ENCODE results near the gene POLK. TPM values are rescaled to one million over a fixed set of nuclear protein-coding genes. Genes with fewer than 3 reads are reported as not detected.

The POLK gene
- total and polyA plus RNA-seq, 2 of the 8 experiments (the other 6 are each of a cell fraction or from before 2014, with no cell fraction given), result 2.0 to 9.0 TPM

DNA sequence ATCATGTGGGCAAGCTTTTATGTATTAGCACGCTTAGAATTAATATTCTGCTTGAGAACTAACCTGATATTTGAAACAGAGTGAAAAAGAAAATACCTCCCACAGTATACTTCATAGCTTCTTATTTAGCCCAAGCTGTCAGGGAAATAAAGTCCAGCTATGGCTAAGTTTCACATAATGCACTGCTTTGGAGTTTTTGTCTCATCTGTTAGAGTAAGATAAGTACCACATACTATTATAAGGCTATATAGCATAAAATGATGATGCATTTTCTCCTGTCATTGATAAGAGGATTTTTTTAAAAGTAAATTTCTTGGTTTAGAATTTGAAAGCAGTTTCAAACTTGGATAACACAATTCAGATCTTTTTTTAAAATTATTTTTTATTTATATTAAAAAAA is 97.2 kb downstream of the POLK start:
- no peak overlapping the region for H3K4me2 ChIP-seq (ENCODE audit: insufficient read depth in 1 of 2, low read depth in 2 of 2, low read length in 2 of 2)
- no peaks in the 10 kb centered on the region for H3K36me3 ChIP-seq (ENCODE audit: control insufficient read depth in 2 of 4, insufficient read depth in 4 of 4, low read length in 3 of 4)
- POLR2A ChIA-PET (ENCODE audit: partially characterized antibody), result no interaction called here
- peaks cover 0 to 2% (median 0%) of the 10 kb centered on the region in 4 experiments; a peak in 1 of 7 replicates for H3K4me1 ChIP-seq (replicated peaks in 1 of 4; ENCODE audit: control insufficient read depth in 3 of 4, insufficient read depth in 4 of 4, low read length in 3 of 4)
- H3K23ac ChIP-seq (ENCODE audit: insufficient read length), result no peak overlapping the region
- CTCF ChIA-PET (ENCODE audit: partially characterized antibody), result interaction anchor here (0.5 kb wide), 1 partner anchor 20 kb away, joined by 3 read pairs; no protein-coding TSS in a partner anchor
- no peak overlapping the region for H2AFZ ChIP-seq (ENCODE audit: low read length)
- no peak overlapping the region for H4K8ac ChIP-seq (ENCODE audit: extremely low read depth, insufficient read depth, low read length)
- 85% methylated on average over 1 of the region's 1 CpG; no CpG with 5 or more reads in 1 of the 2 experiments for WGBS, 2 experiments (ENCODE audit: extremely low coverage in 1 of 2, insufficient coverage in 1 of 2, insufficient read length in 1 of 2, insufficient replicate concordance in 2 of 2, low coverage in 1 of 2, low lambda C conversion rate in 2 of 2, missing lambda C conversion rate in 1 of 2)
- H3K27ac ChIP-seq (ENCODE audit: low read depth, low read length), result no peak overlapping the region
- no peaks in the 10 kb centered on the region for H3K79me1 ChIP-seq (ENCODE audit: low read depth, low read length)
- FAIRE-seq (no peak), DNase-seq (ENCODE audit: low read depth in 1 of 2, low spot score in 2 of 2) (no peak)
- H3K14ac ChIP-seq (ENCODE audit: insufficient read length), result no peak overlapping the region
- H2BK120ac ChIP-seq (replicated peaks; ENCODE audit: low read depth, low read length), result no peak overlapping the region
- TF ChIP-seq, protein P1, sequence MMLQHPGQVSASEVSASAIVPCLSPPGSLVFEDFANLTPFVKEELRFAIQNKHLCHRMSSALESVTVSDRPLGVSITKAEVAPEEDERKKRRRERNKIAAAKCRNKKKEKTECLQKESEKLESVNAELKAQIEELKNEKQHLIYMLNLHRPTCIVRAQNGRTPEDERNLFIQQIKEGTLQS (IDR thresholded peaks at IDR 0.05; ENCODE audit: insufficient read depth, low read depth, low read length), result no peak
- no peak overlapping the region for H3K56ac ChIP-seq (replicated peaks; ENCODE audit: insufficient read length, low read depth, low read length)
- no peak overlapping the region for H2AK5ac ChIP-seq (ENCODE audit: low read depth, low read length)
- H3K9ac ChIP-seq (replicated peaks in 1 of 4; ENCODE audit: extremely low read depth in 1 of 4, low read depth in 3 of 4, low read length in 3 of 4), result no peak overlapping the region
- H2BK5ac ChIP-seq (ENCODE audit: low read depth, low read length), result no peak overlapping the region
- H4K5ac ChIP-seq (ENCODE audit: insufficient read length, low read depth, low read length), result no peak overlapping the region
- H4K20me1 ChIP-seq (replicated peaks in 1 of 2; ENCODE audit: control insufficient read depth in 1 of 2, insufficient read depth in 2 of 2, low read length in 2 of 2), result no peaks in the 10 kb centered on the region
- no peak overlapping the region for H2BK15ac ChIP-seq (ENCODE audit: low read length)
- no peak overlapping the region for H3K4me3 ChIP-seq (ENCODE audit: extremely low read depth in 1 of 4, insufficient read depth in 2 of 4, low read depth in 3 of 4, low read length in 4 of 4)
- no peak overlapping the region for H2BK12ac ChIP-seq (ENCODE audit: low read depth, low read length)
- H4K91ac ChIP-seq (replicated peaks; ENCODE audit: insufficient read length, low read length), result no peak overlapping the region
- H3K23me2 ChIP-seq (ENCODE audit: low read depth, low read length), result peaks cover 13% of the 10 kb centered on the region
- H3K9me3 ChIP-seq (ENCODE audit: insufficient read depth in 2 of 2, low read depth in 1 of 2, low read length in 1 of 2), result no peaks in the 10 kb centered on the region
- no peaks in the 10 kb centered on the region; a peak in 2 of 7 replicates for H3K27me3 ChIP-seq (replicated peaks in 1 of 4; ENCODE audit: control insufficient read depth in 3 of 4, extremely low read depth in 1 of 4, insufficient read depth in 3 of 4, low read length in 3 of 4)
- H2BK20ac ChIP-seq (ENCODE audit: low read length), result no peak overlapping the region
- no peaks in the 10 kb centered on the region for H3K79me2 ChIP-seq (ENCODE audit: control insufficient read depth in 1 of 2, insufficient read depth in 2 of 2, low read length in 2 of 2)
- no peak overlapping the region for H3K18ac ChIP-seq (ENCODE audit: extremely low read depth, low read length)
- no peak overlapping the region for H3K4ac ChIP-seq (replicated peaks; ENCODE audit: insufficient read length, low read depth, low read length)
